MM.1S (cell line): Measurements from ENCODE around the gene LRRC8D.

Experiments
- DNase-seq: peaks from one replicate; pipeline ENCODE4 v3.0.0-alpha.2; 2015
- H2AFZ ChIP-seq: fragments of 300-600 bp; sonication (generic); 2 replicates; pipeline ENCODE4 v1.6.0; 2016; ENCODE audit warnings: antibody characterized with exemption, low read length
- H3F3A ChIP-seq: fragments of 300-600 bp; sonication (generic); 2 replicates; pipeline ENCODE4 v1.6.1; 2016; ENCODE audit warnings: mild to moderate bottlenecking, antibody characterized with exemption, low read length, moderate library complexity, mixed read lengths; ENCODE audit not compliant: insufficient read depth
- H3K27ac ChIP-seq: fragments of 300-600 bp; sonication (generic); 2 replicates; pipeline ENCODE4 v1.5.1; 2016; ENCODE audit warnings: mild to moderate bottlenecking, low read length
- H3K27me3 ChIP-seq: fragments of 300-600 bp; sonication (generic); replicated peaks from 2 replicates; pipeline ENCODE4 v1.6.0; 2016; ENCODE audit warnings: low read length; ENCODE audit not compliant: insufficient read depth
- H3K36me3 ChIP-seq: fragments of 300-600 bp; sonication (generic); replicated peaks from 2 replicates; pipeline ENCODE4 v1.6.1; 2016; ENCODE audit warnings: mild to moderate bottlenecking, low read length, mixed read lengths; ENCODE audit not compliant: insufficient read depth
- H3K4me1 ChIP-seq: fragments of 300-600 bp; sonication (generic); 2 replicates; pipeline ENCODE4 v1.6.1; 2016; ENCODE audit warnings: low read length, mixed read lengths
- H3K4me2 ChIP-seq: fragments of 300-600 bp; sonication (generic); 2 replicates; pipeline ENCODE4 v1.6.0; 2016; ENCODE audit warnings: low read depth, low read length
- H3K4me3 ChIP-seq: fragments of 300-600 bp; sonication (generic); 2 replicates; pipeline ENCODE4 v1.5.1; 2016; ENCODE audit warnings: low read length, mixed read lengths
- H3K79me2 ChIP-seq: fragments of 300-600 bp; sonication (generic); 2 replicates; pipeline ENCODE4 v1.6.1; 2016; ENCODE audit warnings: mixed run types, low read length, mixed read lengths
- H3K9ac ChIP-seq: fragments of 300-600 bp; sonication (generic); 2 replicates; pipeline ENCODE4 v1.6.1; 2016; ENCODE audit warnings: low read length, mixed read lengths
- H3K9me2 ChIP-seq: fragments of 300-600 bp; sonication (generic); replicated peaks from 2 replicates; pipeline ENCODE4 v1.6.1; 2016; ENCODE audit warnings: mild to moderate bottlenecking, low read length, mixed read lengths; ENCODE audit not compliant: insufficient read depth
- H3K9me3 ChIP-seq: fragments of 300-600 bp; sonication (generic); replicated peaks from 2 replicates; pipeline ENCODE4 v1.6.1; 2016; ENCODE audit warnings: mild to moderate bottlenecking, low read length, mixed read lengths; ENCODE audit not compliant: insufficient read depth
- H4K20me1 ChIP-seq: fragments of 300-600 bp; sonication (generic); 2 replicates; pipeline ENCODE4 v1.6.1; 2016; ENCODE audit warnings: mild to moderate bottlenecking, low read length, moderate library complexity, mixed read lengths; ENCODE audit not compliant: insufficient read depth
- CTCF ChIP-seq: fragments of 300-600 bp; sonication (generic); IDR thresholded peaks from 2 replicates; pipeline ENCODE4 v1.5.1; 2016; ENCODE audit warnings: antibody characterized with exemption, low read length, mixed read lengths
- EZH2 ChIP-seq: fragments of 300-600 bp; sonication (generic); optimal IDR thresholded peaks from 2 replicates; pipeline ENCODE3; 2017; ENCODE audit warnings: low read depth, mild to moderate bottlenecking, antibody characterized with exemption, low read length, mixed read lengths
- EZH2phosphoT487 ChIP-seq: fragments of 300-600 bp; sonication (generic); IDR thresholded peaks from 2 replicates; pipeline ENCODE4 v1.6.1; 2018; ENCODE audit warnings: antibody characterized with exemption, low read length

The LRRC8D gene

GRCh38 chr1:89901957-89902669 is 81.3 kb downstream of the LRRC8D start:
- no peak overlapping the region for H3K4me2 ChIP-seq

GRCh38 chr1:89903550-89903949 is 82.7 kb downstream of the LRRC8D start:
- no peak overlapping the region for H2AFZ ChIP-seq
- no peaks in the 10 kb centered on the region for H3K79me2 ChIP-seq
- no peak overlapping the region for H3K4me2 ChIP-seq
- H4K20me1 ChIP-seq = no peaks in the 10 kb centered on the region
- no peaks in the 10 kb centered on the region for H3K9me2 ChIP-seq
- no peaks in the 10 kb centered on the region; the same call in 1 of the 2 replicates for H3F3A ChIP-seq
- no peaks in the 10 kb centered on the region for H3K9me3 ChIP-seq
- H3K9ac ChIP-seq = no peak overlapping the region
- TF ChIP-seq EZH2phosphoT487 (no peak), CTCF (no peak), EZH2 (no peak)
- H3K4me1 ChIP-seq = peaks cover 7% of the 10 kb centered on the region; the same call in 1 of the 2 replicates
- H3K27ac ChIP-seq = no peak overlapping the region
- no peaks in the 10 kb centered on the region for H3K27me3 ChIP-seq
- H3K36me3 ChIP-seq = no peaks in the 10 kb centered on the region
- no peak for DNase-seq
- H3K4me3 ChIP-seq = no peak overlapping the region

More at GRCh38 chr1:89901957-89902669, 81.3 kb downstream of the LRRC8D start:
- H4K20me1 ChIP-seq = no peaks in the 10 kb centered on the region
- no peak for DNase-seq
- no peak overlapping the region for H3K9ac ChIP-seq
- no peak overlapping the region for H2AFZ ChIP-seq
- peaks cover 7% of the 10 kb centered on the region; the same call in 1 of the 2 replicates for H3K4me1 ChIP-seq
- no peak overlapping the region for H3K4me3 ChIP-seq
- H3K79me2 ChIP-seq = no peaks in the 10 kb centered on the region
- no peak for TF ChIP-seq EZH2phosphoT487
- no peak for TF ChIP-seq EZH2
- no peak for TF ChIP-seq CTCF
- H3K9me3 ChIP-seq = no peaks in the 10 kb centered on the region
- H3K27me3 ChIP-seq = no peaks in the 10 kb centered on the region
- H3K27ac ChIP-seq = no peak overlapping the region
- no peaks in the 10 kb centered on the region; the same call in 1 of the 2 replicates for H3F3A ChIP-seq
- no peaks in the 10 kb centered on the region for H3K9me2 ChIP-seq
- H3K36me3 ChIP-seq = no peaks in the 10 kb centered on the region

- Histone ChIP-seq H3K4me3 (no peak overlapping the region), H3F3A (no peaks in the 10 kb centered on the region; the same call in 1 of the 2 replicates), H3K9me2 (no peaks in the 10 kb centered on the region), H3K27ac (no peak overlapping the region), H3K36me3 (no peaks in the 10 kb centered on the region), H3K4me1 (peaks cover 7% of the 10 kb centered on the region; the same call in 1 of the 2 replicates), H2AFZ (no peak overlapping the region), H4K20me1 (no peaks in the 10 kb centered on the region), H3K79me2 (no peaks in the 10 kb centered on the region), H3K9me3 (no peaks in the 10 kb centered on the region), H3K27me3 (no peaks in the 10 kb centered on the region), H3K9ac (no peak overlapping the region), H3K4me2 (no peak overlapping the region)
- no peak for TF ChIP-seq CTCF
- no peak for TF ChIP-seq EZH2phosphoT487
- TF ChIP-seq EZH2 = no peak
- no peak for DNase-seq
Observed at GRCh38 chr1:89904219-89904980, 83.6 kb downstream of the LRRC8D start.
